ENCODE data around the gene UNCX.

GRCh38 chr7:1257863-1258262 is 25.2 kb downstream of the UNCX start:
- no peak for TF ChIP-seq EZH2phosphoT487 (IDR thresholded peaks at IDR 0.05; ENCODE audit: unreplicated experiment)
- TF ChIP-seq CTCF (conservative IDR thresholded peaks at IDR 0.05; ENCODE audit: low read depth in 2 of 2), result no peak
